ENCODE measurements around the gene HSPB2. TPM values are rescaled to one million over a fixed set of nuclear protein-coding genes. Genes with fewer than 3 reads are reported as not detected.

HSPB2 gene
- total and polyA plus RNA-seq, 10 of the 15 experiments (the other 5 are each of a cell fraction or from before 2014, with no cell fraction given), result not detected

DNA sequence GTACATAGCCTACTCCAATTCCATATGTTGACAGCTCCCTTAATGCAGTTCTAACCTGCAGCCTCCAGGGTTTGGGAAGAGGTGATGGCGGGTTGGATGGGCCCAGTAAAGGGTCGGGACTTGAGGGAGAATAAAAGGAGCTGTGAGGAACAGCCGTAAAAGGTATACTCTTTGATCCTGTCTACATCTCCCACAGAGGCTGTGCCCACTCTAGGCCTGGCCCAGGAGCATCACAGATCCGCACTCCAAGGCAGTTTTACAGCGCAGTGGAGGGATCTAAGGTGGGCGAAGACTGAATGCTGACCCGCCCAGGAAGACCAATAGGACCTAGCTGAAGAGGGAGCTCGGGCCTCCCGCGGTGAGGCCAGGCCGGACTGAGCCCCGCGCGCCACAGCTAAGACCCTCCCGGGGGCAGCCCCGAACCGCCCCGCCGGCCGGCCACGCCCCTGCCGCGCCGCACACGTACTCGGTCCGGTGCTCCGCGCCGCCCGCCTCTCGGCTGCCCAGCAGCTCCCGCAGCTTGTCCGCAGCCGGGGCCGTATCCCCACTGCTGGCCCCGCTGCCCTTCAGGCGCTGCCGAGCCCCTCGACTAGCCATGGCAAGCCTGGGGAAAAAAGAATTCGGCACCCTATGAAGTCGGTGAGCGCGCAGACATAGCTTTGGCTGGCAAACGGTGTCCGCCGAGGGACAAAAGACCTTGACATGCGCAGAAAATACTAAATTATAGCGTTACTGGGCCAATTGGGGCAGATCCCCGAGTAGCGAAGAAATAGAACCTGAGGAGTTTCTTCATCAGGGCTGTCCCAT lies 41.4 kb upstream of the HSPB2 start, which contains the start of gene ALG9 (continued):
- TF ChIP-seq, protein P1, sequence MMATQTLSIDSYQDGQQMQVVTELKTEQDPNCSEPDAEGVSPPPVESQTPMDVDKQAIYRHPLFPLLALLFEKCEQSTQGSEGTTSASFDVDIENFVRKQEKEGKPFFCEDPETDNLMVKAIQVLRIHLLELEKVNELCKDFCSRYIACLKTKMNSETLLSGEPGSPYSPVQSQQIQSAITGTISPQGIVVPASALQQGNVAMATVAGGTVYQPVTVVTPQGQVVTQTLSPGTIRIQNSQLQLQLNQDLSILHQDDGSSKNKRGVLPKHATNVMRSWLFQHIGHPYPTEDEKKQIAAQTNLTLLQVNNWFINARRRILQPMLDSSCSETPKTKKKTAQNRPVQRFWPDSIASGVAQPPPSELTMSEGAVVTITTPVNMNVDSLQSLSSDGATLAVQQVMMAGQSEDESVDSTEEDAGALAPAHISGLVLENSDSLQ (IDR thresholded peaks at IDR 0.05), result no peak
- TF ChIP-seq MEF2B (IDR thresholded peaks at IDR 0.05; ENCODE audit: partially characterized antibody, poor library complexity, severe bottlenecking) (peak; percentile 15), CBFB (IDR thresholded peaks at IDR 0.05; ENCODE audit: low read depth) (no peak), EP300 (IDR thresholded peaks at IDR 0.05; ENCODE audit: borderline replicate concordance in 1 of 2, control insufficient read depth in 1 of 2, low read depth in 2 of 2, low read length in 2 of 2) (no peak), SUPT20H (IDR thresholded peaks at IDR 0.05; ENCODE audit: borderline replicate concordance, control insufficient read depth, low read depth, low read length) (no peak), NFXL1 (IDR thresholded peaks at IDR 0.05; ENCODE audit: borderline replicate concordance) (no peak), JUNB (IDR thresholded peaks at IDR 0.05) (no peak), WRNIP1 (IDR thresholded peaks at IDR 0.05; ENCODE audit: borderline replicate concordance, low read depth, low read length) (no peak), DPF2 (IDR thresholded peaks at IDR 0.05) (peak; percentile 78), CREM (IDR thresholded peaks at IDR 0.05; ENCODE audit: low read depth) (peak; percentile 32; the same call in 1 of the 2 replicates), NR2C2 (IDR thresholded peaks at IDR 0.05; ENCODE audit: borderline replicate concordance, control insufficient read depth, insufficient read length, low read depth) (no peak), SREBF1 (IDR thresholded peaks at IDR 0.05; ENCODE audit: low read length) (no peak), YBX1 (IDR thresholded peaks at IDR 0.05) (no peak), EZH2 (IDR thresholded peaks at IDR 0.05; ENCODE audit: borderline replicate concordance, control insufficient read depth, low read depth, low read length) (no peak), NR2C1 (IDR thresholded peaks at IDR 0.05) (no peak), NFYA (IDR thresholded peaks at IDR 0.05; ENCODE audit: borderline replicate concordance, low read depth, low read length) (no peak), NFYB (IDR thresholded peaks at IDR 0.05; ENCODE audit: insufficient read depth, low read depth, low read length) (peak; percentile 51; the same call in 1 of the 2 replicates), MEF2A (IDR thresholded peaks at IDR 0.05; ENCODE audit: insufficient read depth, low read depth, low read length) (no peak), YY1 (IDR thresholded peaks at IDR 0.05; ENCODE audit: low read depth, low read length) (peak; percentile 94), NFIC (IDR thresholded peaks at IDR 0.05; ENCODE audit: low read depth, low read length) (no peak), SMC3 (IDR thresholded peaks at IDR 0.05; ENCODE audit: borderline replicate concordance, low read length) (no peak)
- TF ChIP-seq, protein P2, sequence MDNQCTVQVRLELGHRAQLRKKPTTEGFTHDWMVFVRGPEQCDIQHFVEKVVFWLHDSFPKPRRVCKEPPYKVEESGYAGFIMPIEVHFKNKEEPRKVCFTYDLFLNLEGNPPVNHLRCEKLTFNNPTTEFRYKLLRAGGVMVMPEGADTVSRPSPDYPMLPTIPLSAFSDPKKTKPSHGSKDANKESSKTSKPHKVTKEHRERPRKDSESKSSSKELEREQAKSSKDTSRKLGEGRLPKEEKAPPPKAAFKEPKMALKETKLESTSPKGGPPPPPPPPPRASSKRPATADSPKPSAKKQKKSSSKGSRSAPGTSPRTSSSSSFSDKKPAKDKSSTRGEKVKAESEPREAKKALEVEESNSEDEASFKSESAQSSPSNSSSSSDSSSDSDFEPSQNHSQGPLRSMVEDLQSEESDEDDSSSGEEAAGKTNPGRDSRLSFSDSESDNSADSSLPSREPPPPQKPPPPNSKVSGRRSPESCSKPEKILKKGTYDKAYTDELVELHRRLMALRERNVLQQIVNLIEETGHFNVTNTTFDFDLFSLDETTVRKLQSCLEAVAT (IDR thresholded peaks at IDR 0.05), result peak; percentile 67
- TF ChIP-seq, protein P3, sequence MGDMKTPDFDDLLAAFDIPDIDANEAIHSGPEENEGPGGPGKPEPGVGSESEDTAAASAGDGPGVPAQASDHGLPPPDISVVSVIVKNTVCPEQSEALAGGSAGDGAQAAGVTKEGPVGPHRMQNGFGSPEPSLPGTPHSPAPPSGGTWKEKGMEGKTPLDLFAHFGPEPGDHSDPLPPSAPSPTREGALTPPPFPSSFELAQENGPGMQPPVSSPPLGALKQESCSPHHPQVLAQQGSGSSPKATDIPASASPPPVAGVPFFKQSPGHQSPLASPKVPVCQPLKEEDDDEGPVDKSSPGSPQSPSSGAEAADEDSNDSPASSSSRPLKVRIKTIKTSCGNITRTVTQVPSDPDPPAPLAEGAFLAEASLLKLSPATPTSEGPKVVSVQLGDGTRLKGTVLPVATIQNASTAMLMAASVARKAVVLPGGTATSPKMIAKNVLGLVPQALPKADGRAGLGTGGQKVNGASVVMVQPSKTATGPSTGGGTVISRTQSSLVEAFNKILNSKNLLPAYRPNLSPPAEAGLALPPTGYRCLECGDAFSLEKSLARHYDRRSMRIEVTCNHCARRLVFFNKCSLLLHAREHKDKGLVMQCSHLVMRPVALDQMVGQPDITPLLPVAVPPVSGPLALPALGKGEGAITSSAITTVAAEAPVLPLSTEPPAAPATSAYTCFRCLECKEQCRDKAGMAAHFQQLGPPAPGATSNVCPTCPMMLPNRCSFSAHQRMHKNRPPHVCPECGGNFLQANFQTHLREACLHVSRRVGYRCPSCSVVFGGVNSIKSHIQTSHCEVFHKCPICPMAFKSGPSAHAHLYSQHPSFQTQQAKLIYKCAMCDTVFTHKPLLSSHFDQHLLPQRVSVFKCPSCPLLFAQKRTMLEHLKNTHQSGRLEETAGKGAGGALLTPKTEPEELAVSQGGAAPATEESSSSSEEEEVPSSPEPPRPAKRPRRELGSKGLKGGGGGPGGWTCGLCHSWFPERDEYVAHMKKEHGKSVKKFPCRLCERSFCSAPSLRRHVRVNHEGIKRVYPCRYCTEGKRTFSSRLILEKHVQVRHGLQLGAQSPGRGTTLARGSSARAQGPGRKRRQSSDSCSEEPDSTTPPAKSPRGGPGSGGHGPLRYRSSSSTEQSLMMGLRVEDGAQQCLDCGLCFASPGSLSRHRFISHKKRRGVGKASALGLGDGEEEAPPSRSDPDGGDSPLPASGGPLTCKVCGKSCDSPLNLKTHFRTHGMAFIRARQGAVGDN (IDR thresholded peaks at IDR 0.05), result peak; percentile 74; the same call in 1 of the 2 replicates
